Keratinocyte (primary cell): Measurements from ENCODE around the gene TRAPPC1.

Experiments
- EZH2 ChIP-seq: IDR thresholded peaks from one replicate; pipeline ENCODE4 v1.6.1; 2012; ENCODE audit warnings: inconsistent platforms, mild to moderate bottlenecking, low read length, moderate library complexity
- TF ChIP-seq, protein P1 (sequence below), 3 experiments: IDR thresholded peaks in 1 of 3; conservative IDR thresholded peaks in 1 of 3; optimal IDR thresholded peaks in 1 of 3; 2 replicates in 2 of 3; 3 replicates in 1 of 3; pipeline versions ENCODE3 to v1.5.1; 2011; ENCODE audit warnings: low read length in 3 of 3, mild to moderate bottlenecking in 3 of 3, moderate library complexity in 2 of 3, control low read depth in 1 of 3, inconsistent platforms in 1 of 3; ENCODE audit not compliant: insufficient read depth in 2 of 3; ENCODE audit errors: extremely low read depth in 1 of 3

DNA sequence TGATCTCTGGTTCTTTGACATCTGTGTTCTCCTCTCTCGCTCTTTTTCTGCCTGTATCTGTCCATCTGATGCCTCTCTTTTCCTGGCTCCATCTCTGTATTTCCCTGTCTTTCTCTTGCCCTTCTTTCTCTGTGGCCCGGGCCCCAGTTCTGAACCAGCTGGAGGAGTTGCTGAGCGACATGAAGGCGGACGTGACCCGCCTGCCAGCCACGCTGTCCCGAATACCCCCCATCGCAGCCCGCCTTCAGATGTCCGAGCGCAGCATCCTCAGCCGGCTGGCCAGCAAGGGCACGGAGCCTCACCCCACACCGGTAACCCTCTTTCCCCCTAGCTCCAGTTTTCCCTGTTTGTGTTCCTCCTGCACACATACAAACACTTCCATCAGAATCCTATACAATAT, 21.5 kb downstream of the TRAPPC1 start:
- TF ChIP-seq, protein P1, sequence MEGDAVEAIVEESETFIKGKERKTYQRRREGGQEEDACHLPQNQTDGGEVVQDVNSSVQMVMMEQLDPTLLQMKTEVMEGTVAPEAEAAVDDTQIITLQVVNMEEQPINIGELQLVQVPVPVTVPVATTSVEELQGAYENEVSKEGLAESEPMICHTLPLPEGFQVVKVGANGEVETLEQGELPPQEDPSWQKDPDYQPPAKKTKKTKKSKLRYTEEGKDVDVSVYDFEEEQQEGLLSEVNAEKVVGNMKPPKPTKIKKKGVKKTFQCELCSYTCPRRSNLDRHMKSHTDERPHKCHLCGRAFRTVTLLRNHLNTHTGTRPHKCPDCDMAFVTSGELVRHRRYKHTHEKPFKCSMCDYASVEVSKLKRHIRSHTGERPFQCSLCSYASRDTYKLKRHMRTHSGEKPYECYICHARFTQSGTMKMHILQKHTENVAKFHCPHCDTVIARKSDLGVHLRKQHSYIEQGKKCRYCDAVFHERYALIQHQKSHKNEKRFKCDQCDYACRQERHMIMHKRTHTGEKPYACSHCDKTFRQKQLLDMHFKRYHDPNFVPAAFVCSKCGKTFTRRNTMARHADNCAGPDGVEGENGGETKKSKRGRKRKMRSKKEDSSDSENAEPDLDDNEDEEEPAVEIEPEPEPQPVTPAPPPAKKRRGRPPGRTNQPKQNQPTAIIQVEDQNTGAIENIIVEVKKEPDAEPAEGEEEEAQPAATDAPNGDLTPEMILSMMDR (optimal IDR thresholded peaks at IDR 0.05 in 1 of 3, IDR thresholded peaks at IDR 0.05 in 1 of 3, conservative IDR thresholded peaks at IDR 0.05 in 1 of 3; ENCODE audit: extremely low read depth in 1 of 3, insufficient read depth in 2 of 3, low read length in 3 of 3), result no peak
- TF ChIP-seq EZH2, result no peak
